ENCODE data around the gene PLPPR5.

- TF ChIP-seq CTCF (conservative IDR thresholded peaks at IDR 0.05 in 1 of 2, IDR thresholded peaks at IDR 0.05 in 1 of 2; ENCODE audit: low read depth in 1 of 2, low read length in 2 of 2): no peak
- TF ChIP-seq EZH2 (IDR thresholded peaks at IDR 0.05; ENCODE audit: low read length, missing control alignments): no peak
Measured at GRCh38 chr1:99010679-99011078, 6.0 kb upstream of the PLPPR5 start.
